GM18951 (cell line): Measurements from ENCODE around the gene HHIPL1.
"Not testable (repeated sequence)": the region's sequence is repeated elsewhere in the genome, so short reads cannot be mapped to it uniquely, and the experiment has no call there.

Experiments used
- POLR2A ChIP-seq: IDR thresholded peaks from 4 replicates; pipeline ENCODE4 v1.6.1; 2011; ENCODE audit warnings: mild to moderate bottlenecking; ENCODE audit not compliant: insufficient read length, insufficient read depth; ENCODE audit errors: extremely low read depth
- in situ Hi-C: fragments of 300-500 bp; cut with MboI; formaldehyde crosslinking; loops from one replicate; pipeline ENCODE4 v1.12.0; 2022; ENCODE audit warnings: low sequenced_read_pairs, mixed read lengths, inconsistent platforms; ENCODE audit not compliant: unreplicated experiment

The HHIPL1 gene

DNA sequence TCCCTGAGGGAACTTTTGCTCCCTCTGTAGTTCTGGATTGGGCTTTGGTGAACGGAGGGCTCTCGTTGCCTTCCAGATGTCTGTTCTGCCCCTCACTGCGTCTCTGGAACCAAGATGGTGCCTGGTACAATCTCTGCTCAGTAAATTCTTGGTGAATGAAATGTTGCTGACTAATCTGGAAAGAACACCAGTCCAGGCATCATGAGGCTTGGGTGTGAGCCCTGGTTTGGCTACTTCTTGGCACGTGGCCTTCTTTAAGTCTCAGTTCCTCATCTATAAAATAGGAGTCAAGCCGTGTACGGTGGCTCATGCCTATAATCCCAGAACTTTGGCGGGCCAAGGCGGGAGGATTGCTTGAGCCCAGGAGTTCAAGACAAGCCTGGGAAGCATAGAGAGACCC is 4.3 kb downstream of the HHIPL1 start:
- TF ChIP-seq POLR2A: no peak
- in situ Hi-C loops: no loop called here

DNA sequence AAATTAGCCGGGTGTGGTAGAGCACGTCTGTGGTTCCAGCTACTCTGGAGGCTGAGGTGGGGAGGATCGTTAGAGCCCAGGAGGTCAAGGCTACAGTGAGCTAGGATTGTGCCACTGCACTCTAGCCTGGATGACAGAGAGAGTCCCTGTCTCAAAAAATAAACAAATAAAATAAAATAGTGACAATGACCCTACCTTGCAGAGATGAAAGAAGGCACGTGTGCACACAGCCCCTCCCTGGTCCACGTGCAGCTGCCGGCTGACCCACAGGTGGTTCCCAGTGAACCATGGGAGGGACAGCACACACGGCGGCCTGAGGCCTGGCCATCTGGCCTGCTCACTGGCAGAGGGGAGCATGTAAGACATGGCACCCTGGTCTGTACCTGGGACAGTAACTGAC is 4.7 kb downstream of the HHIPL1 start:
- in situ Hi-C loops: no loop called here
- no peak for TF ChIP-seq POLR2A

DNA sequence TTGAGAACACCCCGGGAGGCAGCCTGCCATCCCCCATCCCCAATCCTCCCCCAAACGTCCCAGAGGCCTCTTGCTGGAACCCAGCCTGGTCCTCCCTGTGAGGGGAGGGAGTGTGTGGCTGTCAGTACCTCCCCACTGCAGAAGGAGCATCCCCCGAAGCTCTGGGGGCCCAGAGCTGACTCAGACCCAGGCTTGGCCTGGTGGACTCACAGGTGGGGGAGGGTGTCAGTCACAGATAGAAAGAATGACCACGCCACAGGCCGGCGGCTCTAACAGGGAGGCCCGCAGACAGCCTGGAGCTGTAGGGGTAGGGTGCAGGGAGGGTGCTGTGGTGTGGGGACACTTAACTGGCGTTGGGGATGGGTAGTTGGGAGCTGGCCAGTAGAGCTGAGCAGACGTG is 5.3 kb downstream of the HHIPL1 start:
- no peak for TF ChIP-seq POLR2A

GRCh38 chr14:99651953-99652746 is 7.2 kb downstream of the HHIPL1 start:
- TF ChIP-seq POLR2A: no peak
- in situ Hi-C loops: no loop called here

More for the DNA sequence above, 5.3 kb downstream of the HHIPL1 start:
- in situ Hi-C loops: no loop called here

DNA sequence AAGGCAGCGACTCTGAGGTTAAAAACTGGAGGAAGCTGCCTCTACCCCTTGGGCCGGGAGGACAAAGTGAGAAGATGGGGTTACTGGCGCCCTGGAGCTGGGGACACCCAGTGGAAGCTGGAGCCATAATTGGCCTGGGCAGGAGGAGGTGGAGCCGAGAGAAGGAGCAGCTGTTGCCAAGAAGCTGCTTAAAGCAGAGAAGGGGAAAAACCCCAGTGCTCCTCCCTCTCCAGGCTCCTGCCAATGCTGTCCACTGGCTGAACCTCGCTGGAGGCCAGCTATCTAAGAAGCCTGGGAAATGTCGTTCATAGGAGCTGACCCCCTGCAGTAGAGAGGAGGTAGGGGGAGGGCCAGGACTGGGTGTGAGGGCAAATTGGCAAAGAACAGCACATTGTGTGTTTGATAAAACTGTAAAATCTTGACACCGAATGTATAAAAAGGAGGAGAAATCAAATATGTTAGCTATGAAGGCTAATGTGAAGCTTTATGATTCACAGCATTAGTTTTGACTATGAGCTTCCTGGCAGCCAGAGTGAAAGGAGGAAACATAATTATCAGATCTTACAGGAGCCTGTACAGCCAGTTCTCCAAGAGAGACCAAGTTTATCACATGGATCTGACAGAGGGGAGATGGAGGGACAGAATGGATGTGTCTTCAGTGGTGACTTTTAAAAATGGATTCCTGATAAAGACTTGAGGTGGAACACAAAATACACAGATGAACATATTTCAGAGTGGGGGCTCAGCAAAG is 9.5 kb downstream of the HHIPL1 start:
- no peak for TF ChIP-seq POLR2A
- in situ Hi-C loops: no loop called here

GRCh38 chr14:99655521-99655920 is 10.6 kb downstream of the HHIPL1 start:
- no peak for TF ChIP-seq POLR2A
- in situ Hi-C loops: no loop called here

DNA sequence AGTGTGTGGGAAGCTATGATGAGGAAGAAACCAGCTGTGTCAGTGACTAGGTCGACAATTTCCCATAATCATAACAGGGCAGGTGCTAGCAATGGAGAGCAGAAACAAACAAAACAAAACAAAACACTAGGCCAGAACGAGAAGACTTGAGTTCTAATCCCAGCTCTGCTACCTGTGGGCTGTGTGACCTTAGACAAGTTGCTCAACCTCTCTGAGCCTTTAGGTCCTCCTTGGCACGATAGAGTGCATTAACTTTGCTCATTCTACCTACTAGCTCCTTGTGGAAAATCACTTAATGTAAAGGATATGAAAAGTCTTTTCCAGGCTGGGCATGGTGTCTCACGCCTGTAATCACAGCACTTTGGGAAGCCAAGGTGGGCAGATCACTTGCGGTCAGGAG is 11.2 kb downstream of the HHIPL1 start:
- no peak for TF ChIP-seq POLR2A
- in situ Hi-C loops: no loop called here

DNA sequence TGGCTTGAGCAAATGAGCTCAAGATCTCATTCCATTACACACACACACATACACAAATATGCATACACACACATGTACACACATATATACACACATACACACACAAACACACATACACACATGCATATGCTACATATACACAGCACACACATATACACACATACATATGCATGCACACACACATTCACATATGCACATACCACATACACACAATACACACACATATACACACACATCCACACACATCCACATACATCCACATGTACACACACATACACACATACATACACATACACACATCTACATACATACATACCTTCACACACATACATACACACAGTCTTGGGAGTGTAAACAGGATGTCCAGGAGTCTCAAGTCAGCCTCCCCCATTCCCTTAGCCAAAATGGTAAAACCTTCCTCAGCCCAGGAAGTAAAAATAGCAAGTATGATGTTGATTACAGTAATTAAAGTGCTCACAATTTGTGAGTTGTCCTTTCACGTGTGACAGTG is 12.8 kb downstream of the HHIPL1 start:
- TF ChIP-seq POLR2A: no peak
- in situ Hi-C loops: no loop called here

GRCh38 chr14:99658218-99658845 is 13.4 kb downstream of the HHIPL1 start:
- in situ Hi-C loops: no loop called here
- TF ChIP-seq POLR2A: no peak

- TF ChIP-seq POLR2A: no peak
- in situ Hi-C loops: no loop called here
Measured at GRCh38 chr14:99659333-99659741, 14.4 kb downstream of the HHIPL1 start.

- TF ChIP-seq POLR2A: no peak
- in situ Hi-C loops: no loop called here
Measured at GRCh38 chr14:99660006-99660566, 15.2 kb downstream of the HHIPL1 start.

GRCh38 chr14:99660794-99661193 is 15.9 kb downstream of the HHIPL1 start:
- TF ChIP-seq POLR2A: no peak

DNA sequence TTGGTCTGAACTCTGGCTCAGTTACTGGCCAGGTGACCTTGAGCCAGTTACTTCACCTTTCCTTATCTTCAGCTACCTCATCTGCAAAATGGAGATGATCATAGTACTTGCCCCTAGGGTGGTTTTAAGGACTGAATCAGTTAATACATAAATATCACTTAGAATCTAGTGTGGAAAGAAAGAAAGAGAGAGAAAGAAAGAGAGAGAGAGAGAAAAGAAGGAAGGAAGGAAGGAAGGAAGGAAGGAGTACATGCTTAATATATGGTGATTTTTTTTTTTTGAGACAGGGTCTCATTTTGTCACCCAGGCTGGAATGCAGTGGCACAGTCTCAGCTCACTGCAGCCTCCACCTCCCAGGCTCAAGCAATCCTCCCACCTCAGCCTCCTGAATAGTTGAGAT is 16.3 kb downstream of the HHIPL1 start:
- in situ Hi-C loops: not testable (repeated sequence)

More at GRCh38 chr14:99660794-99661193, 15.9 kb downstream of the HHIPL1 start:
- in situ Hi-C loops: no loop called here
